Adipocyte (in vitro differentiated cells): Measurements from ENCODE around the gene IARS2.
"Not testable (repeated sequence)": the region's sequence is repeated elsewhere in the genome, so short reads cannot be mapped to it uniquely, and the experiment has no call there.

Experiments used
- DNase-seq: peaks from one replicate; pipeline ENCODE4 v3.0.0-alpha.2; 2015; ENCODE audit warnings: low read depth
- H3K27me3 ChIP-seq: replicated peaks from 2 replicates; pipeline ENCODE4 v1.7.0; 2013; ENCODE audit warnings: mild to moderate bottlenecking, low read length, moderate library complexity; ENCODE audit not compliant: control insufficient read depth, insufficient read depth
- H3K36me3 ChIP-seq: 2 replicates; pipeline ENCODE4 v1.7.0; 2013; ENCODE audit warnings: low read length, mild to moderate bottlenecking, moderate library complexity; ENCODE audit not compliant: control insufficient read depth, insufficient read depth, severe bottlenecking
- H3K4me1 ChIP-seq: 2 replicates; pipeline ENCODE4 v1.7.0; 2013; ENCODE audit warnings: mild to moderate bottlenecking, low read length, moderate library complexity; ENCODE audit not compliant: control insufficient read depth, insufficient read depth
- H3K4me3 ChIP-seq: 2 replicates; pipeline ENCODE4 v1.7.0; 2013; ENCODE audit warnings: mild to moderate bottlenecking, low read length, moderate library complexity
- H3K9ac ChIP-seq: 2 replicates; pipeline ENCODE4 v1.7.0; 2013; ENCODE audit warnings: mild to moderate bottlenecking, low read length, moderate library complexity
- H3K9me3 ChIP-seq: 2 replicates; pipeline ENCODE4 v1.7.0; 2013; ENCODE audit warnings: mild to moderate bottlenecking, low read length, moderate library complexity; ENCODE audit not compliant: control insufficient read depth

The IARS2 gene

DNA sequence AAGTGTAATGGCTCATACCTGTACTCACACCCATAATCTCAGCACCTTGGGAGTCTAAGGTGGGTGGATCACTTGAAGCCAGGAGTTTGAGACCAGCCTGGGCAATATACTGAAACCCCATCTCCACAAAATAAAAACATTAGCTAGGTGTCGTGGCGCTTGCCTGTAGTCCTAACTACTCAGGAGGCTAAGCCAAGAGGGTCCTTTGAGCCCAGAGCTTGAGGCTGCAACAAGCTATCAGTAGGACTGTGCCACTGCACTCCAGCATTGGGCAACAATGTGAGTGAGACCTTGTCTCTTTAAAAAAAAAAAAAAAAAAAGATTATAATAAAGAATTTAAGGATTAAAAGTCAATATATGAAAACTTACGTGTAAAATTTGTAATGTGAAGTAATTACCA, 16.0 kb upstream of the IARS2 start:
- H3K9me3 ChIP-seq, result no peaks in the 10 kb centered on the region
- peaks cover 18% of the 10 kb centered on the region for H3K36me3 ChIP-seq
- no peak overlapping the region for H3K9ac ChIP-seq
- H3K4me1 ChIP-seq, result no peaks in the 10 kb centered on the region
- H3K4me3 ChIP-seq, result no peak overlapping the region
- no peaks in the 10 kb centered on the region for H3K27me3 ChIP-seq
- no peak for DNase-seq

GRCh38 chr1:220084460-220084859, 9.5 kb upstream of the IARS2 start:
- H3K9me3 ChIP-seq, result no peaks in the 10 kb centered on the region
- H3K36me3 ChIP-seq, result peaks cover 5% of the 10 kb centered on the region
- H3K27me3 ChIP-seq, result no peaks in the 10 kb centered on the region
- no peak overlapping the region for H3K9ac ChIP-seq
- no peak for DNase-seq
- no peak overlapping the region for H3K4me3 ChIP-seq
- H3K4me1 ChIP-seq, result peaks cover 17% of the 10 kb centered on the region

GRCh38 chr1:220086261-220086686, 7.7 kb upstream of the IARS2 start:
- DNase-seq, result not testable (repeated sequence)

GRCh38 chr1:220089650-220090556, 4.0 kb upstream of the IARS2 start, which contains the start of gene BPNT1:
BPNT1 (minus strand) TSS chr1:220089788; CDS start chr1:220079846, 9,942 bp downstream.
- H3K9me3 ChIP-seq, result no peaks in the 10 kb centered on the region
- no peaks in the 10 kb centered on the region for H3K27me3 ChIP-seq

More at GRCh38 chr1:220086261-220086686, 7.7 kb upstream of the IARS2 start:
- H3K27me3 ChIP-seq, H3K36me3 ChIP-seq, H3K4me3 ChIP-seq, H3K9me3 ChIP-seq, H3K9ac ChIP-seq: not testable (repeated sequence)
- H3K4me1 ChIP-seq, result peaks cover 17% of the 10 kb centered on the region

DNA sequence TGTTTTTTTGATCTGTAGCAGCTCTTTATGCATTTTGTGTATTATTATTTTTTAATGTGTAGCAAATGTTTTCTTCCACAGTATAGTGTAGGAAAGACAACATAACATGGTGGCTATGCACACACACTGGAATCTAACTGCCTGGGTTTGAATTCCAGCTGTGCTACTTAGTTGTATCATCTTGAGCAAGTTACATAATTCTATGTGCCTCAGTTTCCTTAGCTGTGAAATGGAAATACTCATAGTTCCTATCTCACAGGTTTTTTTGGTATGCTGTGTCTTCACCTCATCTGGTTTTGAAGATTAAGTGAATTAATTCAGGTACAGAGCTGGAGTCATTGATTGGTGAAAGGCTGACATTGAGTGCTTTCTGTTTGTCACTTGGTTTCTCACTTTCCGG, 1.2 kb upstream of the IARS2 start:
- Histone ChIP-seq H3K36me3 (peaks cover 7% of the 10 kb centered on the region), H3K4me1 (peaks cover 13% of the 10 kb centered on the region), H3K9me3 (no peaks in the 10 kb centered on the region), H3K9ac (no peak overlapping the region), H3K27me3 (no peaks in the 10 kb centered on the region), H3K4me3 (no peak overlapping the region)
- no peak for DNase-seq

More at GRCh38 chr1:220089650-220090556, 4.0 kb upstream of the IARS2 start, which contains the start of gene BPNT1:
- Histone ChIP-seq H3K4me3 (peak within 1 kb of the TSS; percentile 99), H3K4me1 (peaks cover 9% of the 10 kb centered on the region), H3K9ac (peak within 1 kb of the TSS; percentile 91), H3K36me3 (no peaks in the 10 kb centered on the region)
- peak; percentile 97 for DNase-seq

DNA sequence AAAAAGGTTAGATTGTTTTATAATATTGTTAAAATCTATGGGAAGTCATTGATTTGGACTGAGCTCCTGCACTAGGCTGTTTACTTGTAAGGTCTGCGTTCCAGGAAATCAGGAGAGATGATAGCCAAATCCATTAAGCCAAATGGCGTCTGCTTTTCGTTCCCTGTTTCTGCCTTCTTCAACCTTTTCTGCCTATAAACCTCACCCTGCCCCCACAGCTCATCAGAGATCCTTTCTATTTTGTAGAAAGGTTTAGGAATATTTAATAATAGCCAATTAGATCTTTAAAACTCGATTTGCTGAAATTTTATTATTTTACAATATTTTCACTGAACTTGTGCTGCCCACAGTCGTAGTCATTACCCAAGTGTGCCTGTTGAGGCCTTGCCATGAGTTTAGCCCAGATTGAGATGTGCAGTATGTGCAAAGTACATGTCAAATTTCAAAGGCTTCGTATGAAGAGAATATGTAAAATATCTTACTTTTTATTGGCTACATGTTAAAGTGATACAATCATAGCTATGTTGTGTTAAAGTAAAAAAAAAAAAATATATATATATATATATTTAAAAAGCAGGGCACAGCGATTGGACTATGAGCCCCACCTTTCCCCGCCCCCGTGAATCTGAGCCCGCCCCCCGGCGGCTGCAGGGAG, 444 bp upstream of the IARS2 start:
- Histone ChIP-seq H3K9me3 (no peaks in the 10 kb centered on the region), H3K9ac (no peak overlapping the region), H3K27me3 (no peaks in the 10 kb centered on the region), H3K4me1 (peaks cover 13% of the 10 kb centered on the region), H3K36me3 (peaks cover 13% of the 10 kb centered on the region), H3K4me3 (no peak overlapping the region)
- DNase-seq, result no peak

GRCh38 chr1:220099826-220100225, 5.9 kb downstream of the IARS2 start:
- H3K36me3 ChIP-seq, result peaks cover 73% of the 10 kb centered on the region
- no peak overlapping the region for H3K4me3 ChIP-seq
- no peaks in the 10 kb centered on the region for H3K9me3 ChIP-seq
- no peak for DNase-seq
- no peaks in the 10 kb centered on the region for H3K27me3 ChIP-seq
- H3K4me1 ChIP-seq, result peaks cover 10% of the 10 kb centered on the region
- no peak overlapping the region for H3K9ac ChIP-seq

- not testable (repeated sequence) for DNase-seq, H3K9me3 ChIP-seq, H3K9ac ChIP-seq, H3K27me3 ChIP-seq, H3K4me1 ChIP-seq, H3K4me3 ChIP-seq
- peaks cover 78% of the 10 kb centered on the region for H3K36me3 ChIP-seq
Measured at GRCh38 chr1:220110473-220110872, 16.5 kb downstream of the IARS2 start.

- peaks cover 74% of the 10 kb centered on the region for H3K36me3 ChIP-seq
- H3K27me3 ChIP-seq, H3K9me3 ChIP-seq, H3K4me1 ChIP-seq, DNase-seq, H3K4me3 ChIP-seq, H3K9ac ChIP-seq: not testable (repeated sequence)
Measured at GRCh38 chr1:220112600-220112999, 18.7 kb downstream of the IARS2 start.

GRCh38 chr1:220113136-220113695, 19.3 kb downstream of the IARS2 start:
- Histone ChIP-seq H3K4me1 (peaks cover 5% of the 10 kb centered on the region), H3K36me3 (peaks cover 73% of the 10 kb centered on the region), H3K9ac (no peak overlapping the region), H3K27me3 (no peaks in the 10 kb centered on the region), H3K4me3 (no peak overlapping the region), H3K9me3 (no peaks in the 10 kb centered on the region)
- peak; percentile 43 for DNase-seq

DNA sequence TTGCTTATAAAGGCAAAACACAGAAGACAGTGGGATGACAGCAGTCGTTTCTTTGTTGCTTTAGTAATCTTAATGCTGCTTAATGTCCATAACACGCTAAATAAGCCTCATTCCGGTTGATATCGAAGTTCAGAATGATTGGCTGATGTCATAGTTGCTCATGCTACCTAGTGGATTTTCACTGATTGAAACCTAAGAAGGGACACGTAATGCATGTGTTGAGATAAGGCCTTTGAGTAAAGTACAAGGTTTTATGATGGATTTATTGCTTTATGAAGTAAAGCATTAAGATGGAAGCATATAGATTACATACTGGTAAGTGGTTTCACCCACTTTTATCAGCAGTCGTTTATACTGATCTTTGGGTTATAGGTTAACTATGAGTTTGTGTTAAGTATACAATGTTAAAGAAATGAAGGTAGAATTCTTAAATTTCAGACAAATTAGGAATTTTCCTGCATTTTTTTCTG, 25.1 kb downstream of the IARS2 start:
- Histone ChIP-seq H3K9me3 (no peaks in the 10 kb centered on the region), H3K9ac (peak overlapping the region; percentile 30), H3K4me1 (peaks cover 25% of the 10 kb centered on the region), H3K36me3 (peaks cover 33% of the 10 kb centered on the region), H3K27me3 (no peaks in the 10 kb centered on the region), H3K4me3 (no peak overlapping the region)
- DNase-seq, result no peak
